ENCODE data around the gene LIMK1.

- TF ChIP-seq EZH2phosphoT487 (IDR thresholded peaks at IDR 0.05; ENCODE audit: low read depth) (no peak), CTCF (IDR thresholded peaks at IDR 0.05; ENCODE audit: low read depth, low read length) (no peak)
These were observed 65.5 kb downstream of the LIMK1 start for GRCh38 chr7:74149071-74149470.
